Activated CD4-positive, alpha-beta memory T cell treated with anti-CD3 and anti-CD28 coated beads for 36 hours (primary cell): ENCODE measurements around the gene RPS6KC1. TPM values are rescaled to one million over a fixed set of nuclear protein-coding genes. Genes with fewer than 3 reads are reported as not detected.
A peak's percentile ranks its signal among the peaks of the same experiment; 100 is the strongest.

Experiments used
- CTCF ChIA-PET: fragments of 350-600 bp; sonication (Branson Sonifier 250); formaldehyde crosslinking; loops from one replicate; lab custom pipeline; 2021; ENCODE audit warnings: antibody characterized with exemption, inconsistent platforms; lab: Charles Lee
- POLR2A ChIA-PET: fragments of 350-600 bp; sonication (Branson Sonifier 250); formaldehyde crosslinking; loops from one replicate; lab custom pipeline; 2021; ENCODE audit warnings: antibody characterized with exemption; lab: Charles Lee
- DNase-seq: peaks from one replicate; pipeline ENCODE4 v3.0.0-alpha.2; 2020
- H3K27ac Mint-ChIP-seq: one replicate; pipeline ENCODE4 v1.8.0; 2021; ENCODE audit warnings: mixed read lengths
- H3K27me3 Mint-ChIP-seq: one replicate; pipeline ENCODE4 v1.8.0; 2021; ENCODE audit warnings: mixed read lengths
- H3K36me3 Mint-ChIP-seq: one replicate; pipeline ENCODE4 v1.8.0; 2021; ENCODE audit warnings: mixed read lengths
- H3K4me1 Mint-ChIP-seq: one replicate; pipeline ENCODE4 v1.8.0; 2021; ENCODE audit warnings: low read depth, mixed read lengths
- H3K4me3 Mint-ChIP-seq: one replicate; pipeline ENCODE4 v1.8.0; 2021; ENCODE audit warnings: mild to moderate bottlenecking, mixed read lengths
- H3K9me3 Mint-ChIP-seq: one replicate; pipeline ENCODE4 v1.8.0; 2021; ENCODE audit warnings: mixed read lengths
- intact Hi-C: fragments of 100-400 bp; cut with micrococcal nuclease; formaldehyde crosslinking; loops from one replicate; pipeline ENCODE4 v1.15.1; 2023
- total RNA-seq, 2 experiments: library from RNA; stranded (reverse); gene quantifications; one replicate each; pipeline ENCODE4 v1.2.3, GENCODE V29; 2021

RPS6KC1 gene
- total RNA-seq, 2 experiments from 2014 or later: 5.9 to 6.7 TPM

DNA sequence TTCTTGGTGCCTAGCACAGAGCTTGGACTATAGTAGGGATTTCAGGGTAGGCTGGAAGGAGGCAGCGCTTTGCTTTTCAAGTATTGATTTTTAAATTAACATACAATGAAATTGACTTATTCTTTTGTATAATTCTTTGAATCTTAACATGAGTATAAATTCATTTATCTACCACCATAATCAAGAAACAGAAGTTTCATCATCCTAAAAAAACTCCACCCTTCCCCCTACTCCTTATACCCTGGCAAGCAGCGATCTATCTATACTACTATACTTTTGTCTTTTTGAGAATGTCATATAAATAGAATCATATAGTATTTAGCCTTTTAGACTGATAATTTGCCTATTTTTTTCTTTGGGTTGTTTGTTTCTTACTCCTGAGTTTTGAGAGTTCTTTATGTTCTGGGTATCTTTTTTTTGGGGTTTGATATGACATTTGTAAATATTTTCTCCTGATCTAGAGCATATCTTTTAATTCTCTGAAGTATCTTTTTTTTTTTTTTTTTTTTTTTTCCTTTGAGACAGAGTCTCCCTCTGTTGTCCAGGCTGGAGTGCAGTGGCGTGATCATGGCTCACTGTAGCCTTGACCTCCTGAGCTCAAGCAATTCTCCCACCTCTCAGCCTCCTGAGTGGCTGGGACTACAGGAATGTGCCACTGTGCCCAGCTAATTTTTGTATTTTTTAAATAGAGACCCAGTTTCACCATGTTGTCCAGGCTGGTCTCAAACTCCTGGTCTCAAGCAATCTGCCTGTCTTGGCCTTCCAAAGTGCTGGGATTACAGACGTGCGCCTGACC lies 6.4 kb downstream of the RPS6KC1 start:
- intact Hi-C loops: no loop called here
- H3K9me3 Mint-ChIP-seq: peaks cover 2% of the 10 kb centered on the region
- DNase-seq: no peak
- no peak overlapping the region for H3K27ac Mint-ChIP-seq
- CTCF ChIA-PET: no interaction called here
- no peaks in the 10 kb centered on the region for H3K27me3 Mint-ChIP-seq
- no peak overlapping the region for H3K4me3 Mint-ChIP-seq
- H3K4me1 Mint-ChIP-seq: peaks cover 5% of the 10 kb centered on the region
- peaks cover 1% of the 10 kb centered on the region for H3K36me3 Mint-ChIP-seq
- POLR2A ChIA-PET: no interaction called here

- no peaks in the 10 kb centered on the region for H3K4me1 Mint-ChIP-seq
- intact Hi-C loops: no loop called here
- no peak for DNase-seq
- no peak overlapping the region for H3K27ac Mint-ChIP-seq
- POLR2A ChIA-PET: no interaction called here
- peaks cover 3% of the 10 kb centered on the region for H3K36me3 Mint-ChIP-seq
- H3K4me3 Mint-ChIP-seq: no peak overlapping the region
- peaks cover 2% of the 10 kb centered on the region for H3K9me3 Mint-ChIP-seq
- H3K27me3 Mint-ChIP-seq: no peaks in the 10 kb centered on the region
- CTCF ChIA-PET: no interaction called here
Measured at GRCh38 chr1:213060836-213061235, 9.8 kb downstream of the RPS6KC1 start.

DNA sequence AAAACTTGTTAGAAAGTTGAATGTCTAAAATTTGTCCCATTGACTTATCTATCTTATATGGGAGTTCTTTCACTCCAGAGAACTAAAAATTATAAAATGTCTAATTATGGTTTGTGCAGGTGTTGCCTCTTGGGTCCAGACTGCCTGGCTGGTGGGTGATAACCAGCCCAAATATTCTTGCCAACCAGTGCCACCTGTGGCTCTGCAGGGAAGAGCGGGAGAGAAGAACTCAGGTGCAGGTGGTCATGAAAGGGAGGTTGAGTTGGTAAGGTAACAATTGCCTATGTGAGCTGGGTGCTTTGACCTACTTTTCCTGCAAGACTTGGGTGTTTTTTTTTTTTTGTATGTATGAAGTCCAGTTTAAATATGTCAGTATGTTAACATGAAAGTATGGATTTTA lies 10.2 kb downstream of the RPS6KC1 start:
- no peaks in the 10 kb centered on the region for H3K27me3 Mint-ChIP-seq
- peaks cover 2% of the 10 kb centered on the region for H3K9me3 Mint-ChIP-seq
- no peaks in the 10 kb centered on the region for H3K4me1 Mint-ChIP-seq
- peaks cover 3% of the 10 kb centered on the region for H3K36me3 Mint-ChIP-seq
- H3K4me3 Mint-ChIP-seq: no peak overlapping the region
- intact Hi-C loops: no loop called here
- ChIA-PET POLR2A (no interaction called here), CTCF (no interaction called here)
- no peak overlapping the region for H3K27ac Mint-ChIP-seq
- no peak for DNase-seq

- Mint-ChIP-seq H3K27ac (no peak overlapping the region), H3K4me1 (peaks cover 5% of the 10 kb centered on the region), H3K36me3 (peaks cover 1% of the 10 kb centered on the region), H3K9me3 (no peaks in the 10 kb centered on the region), H3K4me3 (no peak overlapping the region), H3K27me3 (no peaks in the 10 kb centered on the region)
- DNase-seq: no peak
- CTCF ChIA-PET: no interaction called here
- intact Hi-C loops: no loop called here
- POLR2A ChIA-PET: no interaction called here
Measured at GRCh38 chr1:213065800-213066199, 14.8 kb downstream of the RPS6KC1 start.

DNA sequence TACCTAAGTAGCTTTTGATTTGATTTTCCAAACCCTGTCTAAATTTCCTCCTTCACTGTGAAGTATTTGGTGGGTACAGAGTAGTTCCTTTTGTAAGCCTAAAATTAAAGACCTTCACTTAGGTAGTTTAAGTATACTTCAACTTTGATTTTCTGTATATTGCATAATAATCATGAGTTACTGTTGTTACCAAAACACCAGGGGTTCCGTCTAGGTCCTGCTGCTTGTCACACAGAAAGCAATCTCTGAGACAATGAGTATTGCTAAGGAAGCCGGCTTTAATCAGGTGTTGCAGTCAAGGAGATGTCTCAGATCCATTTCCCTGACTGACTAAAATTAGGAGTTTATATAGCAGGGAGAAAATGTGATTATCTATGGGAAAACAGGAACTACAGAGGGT lies 15.3 kb downstream of the RPS6KC1 start:
- no peak overlapping the region for H3K27ac Mint-ChIP-seq
- intact Hi-C loops: no loop called here
- peaks cover 1% of the 10 kb centered on the region for H3K36me3 Mint-ChIP-seq
- H3K27me3 Mint-ChIP-seq: no peaks in the 10 kb centered on the region
- POLR2A ChIA-PET: no interaction called here
- no peak for DNase-seq
- no peaks in the 10 kb centered on the region for H3K9me3 Mint-ChIP-seq
- CTCF ChIA-PET: no interaction called here
- no peak overlapping the region for H3K4me3 Mint-ChIP-seq
- H3K4me1 Mint-ChIP-seq: peaks cover 5% of the 10 kb centered on the region

DNA sequence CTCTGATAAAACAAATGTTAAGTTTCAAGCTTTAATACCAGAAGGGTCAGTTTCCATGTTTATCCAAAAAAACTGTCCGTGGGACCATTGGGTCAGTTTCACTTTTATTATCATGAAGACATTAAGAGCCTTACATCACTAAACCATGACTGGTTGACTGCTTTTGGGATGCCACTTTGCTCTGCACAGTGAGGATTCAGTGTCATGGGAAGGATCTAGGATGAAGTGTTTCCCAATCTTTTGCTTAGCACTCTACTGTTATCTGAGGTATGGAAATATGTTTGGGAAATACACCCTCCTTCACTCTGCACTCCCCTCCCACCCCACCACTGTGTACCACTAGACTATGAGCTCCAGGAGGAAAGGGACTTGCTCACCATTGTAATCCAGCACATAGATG lies 16.3 kb downstream of the RPS6KC1 start:
- intact Hi-C loops: no loop called here
- H3K4me3 Mint-ChIP-seq: no peak overlapping the region
- CTCF ChIA-PET: no interaction called here
- peaks cover 1% of the 10 kb centered on the region for H3K36me3 Mint-ChIP-seq
- no peak overlapping the region for H3K27ac Mint-ChIP-seq
- H3K27me3 Mint-ChIP-seq: no peaks in the 10 kb centered on the region
- peaks cover 5% of the 10 kb centered on the region for H3K4me1 Mint-ChIP-seq
- no peaks in the 10 kb centered on the region for H3K9me3 Mint-ChIP-seq
- POLR2A ChIA-PET: no interaction called here
- DNase-seq: no peak

GRCh38 chr1:213070406-213070805 lies 19.4 kb downstream of the RPS6KC1 start:
- no peak overlapping the region for H3K27ac Mint-ChIP-seq
- POLR2A ChIA-PET: interaction anchor here (1.0 kb wide), 1 partner anchor 18 kb away, joined by 3 read pairs; no protein-coding TSS in a partner anchor
- H3K4me3 Mint-ChIP-seq: no peak overlapping the region
- intact Hi-C loops: no loop called here
- peak; percentile 37 for DNase-seq
- H3K4me1 Mint-ChIP-seq: peaks cover 9% of the 10 kb centered on the region
- H3K36me3 Mint-ChIP-seq: no peaks in the 10 kb centered on the region
- CTCF ChIA-PET: interaction anchor here (1.2 to 1.4 kb wide), 2 partner anchors 56 to 74 kb away, joined by 3 to 5 read pairs; no protein-coding TSS in a partner anchor
- H3K9me3 Mint-ChIP-seq: no peaks in the 10 kb centered on the region
- no peaks in the 10 kb centered on the region for H3K27me3 Mint-ChIP-seq

DNA sequence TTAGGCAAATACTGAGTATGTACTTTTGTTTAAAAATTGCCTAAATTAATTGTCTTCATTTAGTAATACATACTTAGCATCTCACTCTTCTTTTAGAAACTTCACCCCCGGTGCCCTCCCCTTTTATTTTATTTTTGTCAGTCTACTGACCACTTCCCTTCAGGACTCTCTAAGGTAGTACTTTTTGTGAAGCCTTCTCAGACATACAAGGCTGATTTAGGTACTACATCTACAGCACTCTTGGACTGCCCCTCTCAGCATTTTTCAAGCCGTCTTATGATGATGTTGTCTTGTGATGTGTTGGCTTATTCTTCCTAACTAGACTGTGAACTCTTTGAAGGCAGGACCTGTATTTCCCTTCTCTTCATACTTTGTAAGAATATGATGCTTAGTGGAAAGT lies 24.7 kb downstream of the RPS6KC1 start:
- H3K27me3 Mint-ChIP-seq: no peaks in the 10 kb centered on the region
- H3K4me3 Mint-ChIP-seq: no peak overlapping the region
- DNase-seq: no peak
- CTCF ChIA-PET: no interaction called here
- H3K4me1 Mint-ChIP-seq: peaks cover 5% of the 10 kb centered on the region
- POLR2A ChIA-PET: no interaction called here
- H3K27ac Mint-ChIP-seq: no peak overlapping the region
- H3K36me3 Mint-ChIP-seq: no peaks in the 10 kb centered on the region
- intact Hi-C loops: no loop called here
- no peaks in the 10 kb centered on the region for H3K9me3 Mint-ChIP-seq

GRCh38 chr1:213082420-213083111 lies 31.5 kb downstream of the RPS6KC1 start:
- Mint-ChIP-seq H3K9me3 (no peaks in the 10 kb centered on the region), H3K36me3 (peaks cover 18% of the 10 kb centered on the region), H3K27ac (no peak overlapping the region), H3K4me3 (no peak overlapping the region), H3K4me1 (peaks cover 14% of the 10 kb centered on the region), H3K27me3 (no peaks in the 10 kb centered on the region)
- CTCF ChIA-PET: no interaction called here
- intact Hi-C loops: no loop called here
- DNase-seq: no peak
- POLR2A ChIA-PET: interaction anchor here (1.2 kb wide), 1 partner anchor 32 kb away, joined by 3 read pairs; the partner anchor contains the start of gene RPS6KC1

- Mint-ChIP-seq H3K27ac (no peak overlapping the region), H3K27me3 (no peaks in the 10 kb centered on the region), H3K9me3 (no peaks in the 10 kb centered on the region), H3K4me1 (peaks cover 14% of the 10 kb centered on the region), H3K36me3 (peaks cover 23% of the 10 kb centered on the region), H3K4me3 (no peak overlapping the region)
- peak; percentile 25 for DNase-seq
- POLR2A ChIA-PET: interaction anchor here (1.2 kb wide), 1 partner anchor 32 kb away, joined by 3 read pairs; the partner anchor contains the start of gene RPS6KC1
- CTCF ChIA-PET: no interaction called here
- intact Hi-C loops: no loop called here
Measured at GRCh38 chr1:213083112-213083445, 32.0 kb downstream of the RPS6KC1 start.

- ChIA-PET CTCF (no interaction called here), POLR2A (no interaction called here)
- no peak for DNase-seq
- Mint-ChIP-seq H3K4me1 (peaks cover 6% of the 10 kb centered on the region), H3K9me3 (no peaks in the 10 kb centered on the region), H3K4me3 (no peak overlapping the region), H3K27me3 (no peaks in the 10 kb centered on the region), H3K27ac (no peak overlapping the region), H3K36me3 (peaks cover 23% of the 10 kb centered on the region)
- intact Hi-C loops: no loop called here
Measured at GRCh38 chr1:213087911-213088310, 36.9 kb downstream of the RPS6KC1 start.

GRCh38 chr1:213089924-213090677 lies 39.1 kb downstream of the RPS6KC1 start:
- intact Hi-C loops: no loop called here
- CTCF ChIA-PET: interaction anchor here (0.6 kb wide), 1 partner anchor 149 kb away, joined by 3 read pairs; no protein-coding TSS in a partner anchor
- no peaks in the 10 kb centered on the region for H3K4me1 Mint-ChIP-seq
- no peaks in the 10 kb centered on the region for H3K9me3 Mint-ChIP-seq
- no peaks in the 10 kb centered on the region for H3K27me3 Mint-ChIP-seq
- H3K27ac Mint-ChIP-seq: no peak overlapping the region
- no peak for DNase-seq
- peaks cover 13% of the 10 kb centered on the region for H3K36me3 Mint-ChIP-seq
- no peak overlapping the region for H3K4me3 Mint-ChIP-seq
- POLR2A ChIA-PET: no interaction called here
